Loucy (cell line): ENCODE measurements around the gene CDX2.

Experiments used
- H2AFZ ChIP-seq: fragments of 200-600 bp; sonication (generic); 2 replicates; pipeline ENCODE4 v1.6.0; 2016; ENCODE audit warnings: antibody characterized with exemption, mild to moderate bottlenecking, low read length, moderate library complexity
- H3F3A ChIP-seq: fragments of 200-600 bp; 2 replicates; pipeline ENCODE4 v1.6.0; 2016; ENCODE audit warnings: antibody characterized with exemption, low read depth, mild to moderate bottlenecking
- H3K27me3 ChIP-seq: fragments of 200-600 bp; sonication (generic); 2 replicates; pipeline ENCODE4 v1.6.1; 2014; ENCODE audit warnings: low read length, mild to moderate bottlenecking; ENCODE audit not compliant: insufficient read depth, poor library complexity, severe bottlenecking
- H3K36me3 ChIP-seq: fragments of 200-600 bp; sonication (generic); 2 replicates; pipeline ENCODE4 v1.6.1; 2016; ENCODE audit warnings: low read length; ENCODE audit not compliant: insufficient read depth
- H3K4me1 ChIP-seq: fragments of 200-600 bp; sonication (generic); 2 replicates; pipeline ENCODE4 v1.5.1; 2014; ENCODE audit warnings: low read length, mild to moderate bottlenecking; ENCODE audit not compliant: insufficient read depth, poor library complexity, severe bottlenecking
- H3K4me2 ChIP-seq: fragments of 200-600 bp; sonication (generic); 2 replicates; pipeline ENCODE4 v1.6.0; 2014; ENCODE audit warnings: antibody characterized with exemption, low read length, low read depth, mild to moderate bottlenecking; ENCODE audit not compliant: poor library complexity, severe bottlenecking
- H3K4me3 ChIP-seq: fragments of 200-600 bp; sonication (generic); 2 replicates; pipeline ENCODE4 v1.5.1; 2014; ENCODE audit warnings: low read length, mild to moderate bottlenecking, mixed read lengths; ENCODE audit not compliant: poor library complexity, severe bottlenecking
- H3K79me2 ChIP-seq: fragments of 200-600 bp; sonication (generic); 2 replicates; pipeline ENCODE4 v1.6.1; 2014; ENCODE audit warnings: low read length; ENCODE audit not compliant: insufficient read depth
- H3K9ac ChIP-seq: fragments of 200-600 bp; sonication (generic); 2 replicates; pipeline ENCODE4 v1.6.0; 2014; ENCODE audit warnings: mild to moderate bottlenecking, low read depth, low read length, moderate library complexity; ENCODE audit not compliant: poor library complexity, severe bottlenecking
- H3K9me2 ChIP-seq: fragments of 200-600 bp; sonication (generic); replicated peaks from 2 replicates; pipeline ENCODE4 v1.6.1; 2016; ENCODE audit warnings: low read depth, low read length, mixed read lengths
- H3K9me3 ChIP-seq: fragments of 200-600 bp; sonication (generic); 2 replicates; pipeline ENCODE4 v1.6.1; 2014; ENCODE audit warnings: mild to moderate bottlenecking, antibody characterized with exemption, low read length, low read depth; ENCODE audit not compliant: insufficient read depth
- H4K20me1 ChIP-seq: fragments of 200-600 bp; sonication (generic); 2 replicates; pipeline ENCODE4 v1.6.0; 2014; ENCODE audit warnings: antibody characterized with exemption, low read length, mild to moderate bottlenecking; ENCODE audit not compliant: insufficient read depth, poor library complexity, severe bottlenecking
- CTCF ChIP-seq: fragments of 200-600 bp; sonication (generic); conservative IDR thresholded peaks from 2 replicates; pipeline ENCODE4 v1.5.1; 2014; ENCODE audit warnings: mild to moderate bottlenecking, antibody characterized with exemption, low read length
- EZH2phosphoT487 ChIP-seq: fragments of 200-600 bp; IDR thresholded peaks from 2 replicates; pipeline ENCODE4 v1.6.1; 2018; ENCODE audit warnings: antibody characterized with exemption, mild to moderate bottlenecking, moderate library complexity, borderline replicate concordance

Gene CDX2

GRCh38 chr13:28000567-28000966 lies 31.5 kb upstream of the CDX2 start:
- Histone ChIP-seq H3K36me3 (no peaks in the 10 kb centered on the region), H3K27me3 (no peaks in the 10 kb centered on the region), H2AFZ (peak overlapping the region; percentile 40; the same call in 1 of the 2 replicates), H3K9ac (no peak overlapping the region), H3K79me2 (no peaks in the 10 kb centered on the region), H3K9me2 (no peaks in the 10 kb centered on the region), H4K20me1 (no peaks in the 10 kb centered on the region), H3F3A (no peaks in the 10 kb centered on the region; the same call in 1 of the 2 replicates), H3K4me3 (no peak overlapping the region), H3K9me3 (no peaks in the 10 kb centered on the region), H3K4me2 (no peak overlapping the region), H3K4me1 (no peaks in the 10 kb centered on the region)
- no peak for TF ChIP-seq EZH2phosphoT487
- TF ChIP-seq CTCF, result no peak

GRCh38 chr13:27997904-27998522 lies 28.9 kb upstream of the CDX2 start:
- no peaks in the 10 kb centered on the region for H4K20me1 ChIP-seq
- no peaks in the 10 kb centered on the region for H3K27me3 ChIP-seq
- H2AFZ ChIP-seq, result peak overlapping the region; percentile 64
- TF ChIP-seq EZH2phosphoT487, result no peak
- TF ChIP-seq CTCF, result peak; percentile 75
- H3K9ac ChIP-seq, result no peak overlapping the region
- no peaks in the 10 kb centered on the region for H3K9me3 ChIP-seq
- no peaks in the 10 kb centered on the region for H3K4me1 ChIP-seq
- no peaks in the 10 kb centered on the region for H3K79me2 ChIP-seq
- no peaks in the 10 kb centered on the region for H3K9me2 ChIP-seq
- H3K4me2 ChIP-seq, result no peak overlapping the region
- no peak overlapping the region for H3K4me3 ChIP-seq
- H3K36me3 ChIP-seq, result no peaks in the 10 kb centered on the region
- no peaks in the 10 kb centered on the region; the same call in 1 of the 2 replicates for H3F3A ChIP-seq

- H3F3A ChIP-seq, result no peaks in the 10 kb centered on the region
- no peak overlapping the region for H2AFZ ChIP-seq
- TF ChIP-seq CTCF (no peak), EZH2phosphoT487 (no peak)
- H3K9me2 ChIP-seq, result no peaks in the 10 kb centered on the region
- H3K27me3 ChIP-seq, result no peaks in the 10 kb centered on the region
- H4K20me1 ChIP-seq, result no peaks in the 10 kb centered on the region
- H3K4me1 ChIP-seq, result no peaks in the 10 kb centered on the region
- no peaks in the 10 kb centered on the region for H3K36me3 ChIP-seq
- H3K4me2 ChIP-seq, result no peak overlapping the region
- H3K4me3 ChIP-seq, result no peak overlapping the region
- no peaks in the 10 kb centered on the region for H3K79me2 ChIP-seq
- H3K9me3 ChIP-seq, result no peaks in the 10 kb centered on the region
- no peak overlapping the region for H3K9ac ChIP-seq
Observed at GRCh38 chr13:27991881-27992280, 22.8 kb upstream of the CDX2 start.
